CD14-positive monocyte (primary cell): ENCODE data around the gene TEX261. TPM values are rescaled to one million over a fixed set of nuclear protein-coding genes. Genes with fewer than 3 reads are reported as not detected.

ENCODE experiments used
- DNase-seq, 3 donors: peaks; one replicate each; pipeline ENCODE4 v3.0.0-alpha.2; 2011 to 2022
- H2AFZ ChIP-seq: 2 replicates; pipeline ENCODE4 v1.6.0; 2012; ENCODE audit warnings: mild to moderate bottlenecking, low read depth, low read length, inconsistent platforms; ENCODE audit not compliant: insufficient read depth, poor library complexity, severe bottlenecking
- H3K27ac ChIP-seq, 2 donors: 1 replicate in 1 of 2; 2 replicates in 1 of 2; pipeline ENCODE4 v1.5.1; 2012 to 2013; ENCODE audit warnings: low read length in 2 of 2, control low read depth in 1 of 2, inconsistent platforms in 1 of 2, low read depth in 1 of 2, mild to moderate bottlenecking in 1 of 2
- H3K27me3 ChIP-seq, 2 donors: one replicate each; pipeline versions ENCODE4 v1.6.0 to v1.6.1; 2011 to 2013; ENCODE audit warnings: low read length in 2 of 2; ENCODE audit not compliant: control insufficient read depth in 2 of 2, insufficient read depth in 2 of 2
- H3K36me3 ChIP-seq, 2 donors: replicated peaks in 1 of 2; 1 replicate in 1 of 2; 2 replicates in 1 of 2; pipeline versions ENCODE4 v1.5.1 to v1.6.1; 2012 to 2013; ENCODE audit warnings: low read length in 2 of 2, control low read depth in 1 of 2, inconsistent platforms in 1 of 2, mild to moderate bottlenecking in 1 of 2; ENCODE audit not compliant: insufficient read depth in 2 of 2, control insufficient read depth in 1 of 2
- H3K4me1 ChIP-seq, 2 donors: 1 replicate in 1 of 2; 2 replicates in 1 of 2; pipeline versions ENCODE4 v1.5.1 to v1.6.1; 2012 to 2013; ENCODE audit warnings: low read length in 2 of 2, control low read depth in 1 of 2, inconsistent platforms in 1 of 2, mild to moderate bottlenecking in 1 of 2, moderate library complexity in 1 of 2; ENCODE audit not compliant: insufficient read depth in 2 of 2, control insufficient read depth in 1 of 2
- H3K4me2 ChIP-seq: replicated peaks from 2 replicates; pipeline ENCODE3; 2012; ENCODE audit warnings: low read length, moderate library complexity, mild to moderate bottlenecking; ENCODE audit not compliant: poor library complexity, severe bottlenecking; ENCODE audit errors: extremely low read depth
- H3K4me3 ChIP-seq, 3 experiments: fragments of 200-600 bp in 1 of 3; sonication (generic) in 1 of 3; replicated peaks in 1 of 3; 1 replicate in 2 of 3; 2 replicates in 1 of 3; pipeline ENCODE4 v1.5.1; 2011 to 2013; ENCODE audit warnings: low read length in 3 of 3, mild to moderate bottlenecking in 3 of 3, control low read depth in 2 of 3, low read depth in 2 of 3, inconsistent platforms in 1 of 3, moderate library complexity in 1 of 3
- H3K79me2 ChIP-seq: 2 replicates; pipeline ENCODE4 v1.6.0; 2012; ENCODE audit warnings: mild to moderate bottlenecking, control low read depth, inconsistent platforms, low read length, moderate library complexity; ENCODE audit not compliant: insufficient read depth
- H3K9ac ChIP-seq: 2 replicates; pipeline ENCODE4 v1.6.0; 2017; ENCODE audit warnings: low read length, mild to moderate bottlenecking; ENCODE audit not compliant: insufficient read depth, poor library complexity, severe bottlenecking
- H3K9me3 ChIP-seq, 2 donors: replicated peaks in 1 of 2; 1 replicate in 1 of 2; 2 replicates in 1 of 2; pipeline versions ENCODE4 v1.5.1 to v1.6.1; 2012 to 2013; ENCODE audit warnings: low read length in 2 of 2, control low read depth in 1 of 2; ENCODE audit not compliant: control insufficient read depth in 1 of 2, insufficient read depth in 1 of 2
- H4K20me1 ChIP-seq: 2 replicates; pipeline ENCODE4 v1.6.0; 2012; ENCODE audit warnings: mild to moderate bottlenecking, low read length, control low read depth, moderate library complexity; ENCODE audit not compliant: insufficient read depth
- H3K27ac Mint-ChIP-seq, 7 donors: one replicate each; pipeline ENCODE4 v1.8.0; 2020; ENCODE audit warnings: mild to moderate bottlenecking in 7 of 7, mixed read lengths in 7 of 7, moderate library complexity in 6 of 7, inconsistent platforms in 2 of 7
- H3K27me3 Mint-ChIP-seq, 3 donors: one replicate each; pipeline ENCODE4 v1.8.0; 2021 to 2022; ENCODE audit warnings: low read depth in 3 of 3, mild to moderate bottlenecking in 3 of 3, mixed read lengths in 3 of 3, moderate library complexity in 3 of 3, inconsistent platforms in 1 of 3
- H3K36me3 Mint-ChIP-seq, 2 donors: one replicate each; pipeline ENCODE4 v1.8.0; 2020; ENCODE audit warnings: mixed read lengths in 2 of 2, inconsistent platforms in 1 of 2, mild to moderate bottlenecking in 1 of 2
- H3K4me1 Mint-ChIP-seq: one replicate; pipeline ENCODE4 v1.8.0; 2020; ENCODE audit warnings: mild to moderate bottlenecking, mixed read lengths
- H3K4me3 Mint-ChIP-seq, 2 donors: one replicate each; pipeline ENCODE4 v1.8.0; 2020; ENCODE audit warnings: mild to moderate bottlenecking in 2 of 2, mixed read lengths in 2 of 2, moderate library complexity in 1 of 2
- H3K9me3 Mint-ChIP-seq, 7 donors: one replicate each; pipeline ENCODE4 v1.8.0; 2020 to 2022; ENCODE audit warnings: mixed read lengths in 7 of 7, mild to moderate bottlenecking in 6 of 7, moderate library complexity in 6 of 7, inconsistent platforms in 2 of 7
- WGBS: methylation state at CpG from one replicate; pipeline ENCODE4 v1.1.5; 2013; ENCODE audit warnings: missing lambda C conversion rate; ENCODE audit not compliant: insufficient coverage; 5-methylcytosine and 5-hydroxymethylcytosine counted together
- intact Hi-C, 2 donors: fragments of 100-400 bp; cut with micrococcal nuclease; formaldehyde crosslinking; loops; one replicate each; pipeline versions ENCODE4 v1.15.0 to v1.15.1; 2023
- polyA plus RNA-seq, 3 donors: library from polyadenylated mRNA; depleted of rRNA in 1 of 3; unstranded in 2 of 3; stranded (reverse) in 1 of 3; fragments of 300-500 nt in 2 of 3; fragments of >200 nt in 1 of 3; fragmentation: Illumina TruSeq in 2 of 3; gene quantifications; 1 replicate in 2 of 3; 2 replicates in 1 of 3; pipeline ENCODE4 v1.2.3, GENCODE V29; 2012 to 2021
- TF ChIP-seq, protein P1 (sequence below): fragments of 200-600 bp; IDR thresholded peaks from one replicate; pipeline ENCODE4 v1.8.0; 2022; ENCODE audit warnings: antibody characterized with exemption, mild to moderate bottlenecking

TEX261 gene
- polyA plus RNA-seq, 3 donors = 20.1 to 32.2 (median 30.6) TPM

DNA sequence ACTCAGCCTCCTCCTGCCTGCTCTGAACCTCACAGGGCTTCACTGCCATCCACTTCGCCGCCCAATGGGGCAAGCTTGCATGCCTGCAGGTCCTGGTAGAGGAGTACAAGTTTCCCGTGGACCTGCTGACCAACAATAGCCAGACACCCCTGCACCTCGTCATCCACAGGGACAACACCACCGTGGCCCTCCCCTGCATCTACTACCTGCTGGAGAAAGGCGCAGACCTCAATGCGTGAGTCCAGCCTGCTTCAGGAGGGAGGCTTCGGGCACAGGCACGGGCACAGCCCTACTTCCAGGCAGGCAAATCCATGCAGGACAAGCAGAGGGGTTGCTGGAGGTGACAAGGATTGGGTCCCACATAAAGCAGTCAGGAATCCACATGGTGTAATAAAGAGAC, 15.0 kb downstream of the TEX261 start:
- Histone ChIP-seq H3K36me3 (no peaks in the 10 kb centered on the region), H3K4me1 (peaks cover 21 to 27% of the 10 kb centered on the region in 2 donors), H3K27ac (no peak overlapping the region), H4K20me1 (peaks cover 9% of the 10 kb centered on the region), H3K9me3 (no peaks in the 10 kb centered on the region), H3K79me2 (no peaks in the 10 kb centered on the region), H3K4me2 (no peak overlapping the region), H2AFZ (no peak overlapping the region), H3K4me3 (no peak overlapping the region), H3K27me3 (peaks cover 2 to 18% of the 10 kb centered on the region in 2 donors), H3K9ac (no peak overlapping the region)
- Mint-ChIP-seq H3K36me3 (peaks cover 16 to 26% of the 10 kb centered on the region in 2 donors), H3K9me3 (no peaks in the 10 kb centered on the region), H3K27me3 (peaks cover 13 to 31% (median 16%) of the 10 kb centered on the region in 3 donors), H3K27ac (no peak overlapping the region), H3K4me1 (peaks cover 20% of the 10 kb centered on the region), H3K4me3 (peak overlapping the region; percentile 53 to 74)
- intact Hi-C loops = no loop called here
- 100% methylated on average over 8 of the region's 9 CpGs for WGBS
- DNase-seq = no peak
- TF ChIP-seq, protein P1, sequence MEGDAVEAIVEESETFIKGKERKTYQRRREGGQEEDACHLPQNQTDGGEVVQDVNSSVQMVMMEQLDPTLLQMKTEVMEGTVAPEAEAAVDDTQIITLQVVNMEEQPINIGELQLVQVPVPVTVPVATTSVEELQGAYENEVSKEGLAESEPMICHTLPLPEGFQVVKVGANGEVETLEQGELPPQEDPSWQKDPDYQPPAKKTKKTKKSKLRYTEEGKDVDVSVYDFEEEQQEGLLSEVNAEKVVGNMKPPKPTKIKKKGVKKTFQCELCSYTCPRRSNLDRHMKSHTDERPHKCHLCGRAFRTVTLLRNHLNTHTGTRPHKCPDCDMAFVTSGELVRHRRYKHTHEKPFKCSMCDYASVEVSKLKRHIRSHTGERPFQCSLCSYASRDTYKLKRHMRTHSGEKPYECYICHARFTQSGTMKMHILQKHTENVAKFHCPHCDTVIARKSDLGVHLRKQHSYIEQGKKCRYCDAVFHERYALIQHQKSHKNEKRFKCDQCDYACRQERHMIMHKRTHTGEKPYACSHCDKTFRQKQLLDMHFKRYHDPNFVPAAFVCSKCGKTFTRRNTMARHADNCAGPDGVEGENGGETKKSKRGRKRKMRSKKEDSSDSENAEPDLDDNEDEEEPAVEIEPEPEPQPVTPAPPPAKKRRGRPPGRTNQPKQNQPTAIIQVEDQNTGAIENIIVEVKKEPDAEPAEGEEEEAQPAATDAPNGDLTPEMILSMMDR = no peak

- Histone ChIP-seq H3K9me3 (no peaks in the 10 kb centered on the region), H4K20me1 (peaks cover 4% of the 10 kb centered on the region), H3K27ac (no peak overlapping the region), H3K4me3 (peak overlapping the region in 1 of 3 experiments; percentile 87), H2AFZ (peak overlapping the region; percentile 89), H3K79me2 (no peaks in the 10 kb centered on the region), H3K36me3 (no peaks in the 10 kb centered on the region), H3K4me2 (peak overlapping the region; percentile 80), H3K27me3 (peaks cover 2 to 18% of the 10 kb centered on the region in 2 donors), H3K4me1 (peaks cover 18 to 24% of the 10 kb centered on the region in 2 donors), H3K9ac (peak overlapping the region; percentile 63)
- Mint-ChIP-seq H3K36me3 (peaks cover 14 to 26% of the 10 kb centered on the region in 2 donors), H3K4me3 (peak overlapping the region; percentile 53 to 74), H3K4me1 (peaks cover 16% of the 10 kb centered on the region), H3K27ac (no peak overlapping the region), H3K27me3 (peaks cover 13 to 32% (median 16%) of the 10 kb centered on the region in 3 donors), H3K9me3 (no peaks in the 10 kb centered on the region)
- WGBS = 32% methylated on average over 15 of the region's 19 CpGs
- TF ChIP-seq, protein P1 = no peak
- intact Hi-C loops = no loop called here
- no peak for DNase-seq
Measured at GRCh38 chr2:70979180-70979488, 15.5 kb downstream of the TEX261 start.
